BE2C (cell line): ENCODE data around the gene DCUN1D1. TPM values are rescaled to one million over a fixed set of nuclear protein-coding genes. Genes with fewer than 3 reads are reported as not detected.

Source experiments
- DNase-seq: peaks from one replicate; pipeline ENCODE4 v3.0.0-alpha.2; 2020
- H3K27me3 ChIP-seq: fragments of 250-450 bp; sonication (Bioruptor Pico); 2 replicates; pipeline ENCODE4 v1.5.1; 2020; ENCODE audit warnings: mild to moderate bottlenecking
- H3K36me3 ChIP-seq: fragments of 250-450 bp; sonication (Bioruptor Pico); 2 replicates; pipeline ENCODE4 v1.5.1; 2020; ENCODE audit warnings: mild to moderate bottlenecking
- H3K4me1 ChIP-seq: fragments of 250-450 bp; sonication (Bioruptor Pico); 2 replicates; pipeline ENCODE4 v1.5.1; 2020
- H3K4me3 ChIP-seq: 2 replicates; pipeline ENCODE4 v1.5.1; 2011; ENCODE audit warnings: low read depth, low read length
- H3K9me3 ChIP-seq: fragments of 250-450 bp; sonication (Bioruptor Pico); 2 replicates; pipeline ENCODE4 v1.5.1; 2020
- polyA plus RNA-seq: library from polyadenylated mRNA; unstranded; fragments of >200 nt; gene quantifications from one replicate; pipeline ENCODE4 v1.2.1, GENCODE V29; 2012; ENCODE audit warnings: low read depth, missing spikeins; ENCODE audit not compliant: insufficient read length, insufficient read depth
- TF ChIP-seq, protein P1 (sequence below): IDR thresholded peaks from 2 replicates; pipeline ENCODE4 v1.5.1; 2012; ENCODE audit warnings: mild to moderate bottlenecking, low read depth, low read length

The DCUN1D1 gene
- polyA plus RNA-seq, result 9.4 TPM

GRCh38 chr3:182980204-182981037 lies at the start of gene DCUN1D1:
Gene DCUN1D1 (minus strand): TSS chr3:182980538. CDS start chr3:182980489, 49 bp downstream.
- Histone ChIP-seq H3K4me1 (no peaks in the 10 kb centered on the region; the same call in 1 of the 2 replicates), H3K36me3 (no peaks in the 10 kb centered on the region; the same call in 1 of the 2 replicates), H3K4me3 (peak within 1 kb of the TSS; percentile 95), H3K9me3 (no peaks in the 10 kb centered on the region), H3K27me3 (no peaks in the 10 kb centered on the region)
- TF ChIP-seq, protein P1, sequence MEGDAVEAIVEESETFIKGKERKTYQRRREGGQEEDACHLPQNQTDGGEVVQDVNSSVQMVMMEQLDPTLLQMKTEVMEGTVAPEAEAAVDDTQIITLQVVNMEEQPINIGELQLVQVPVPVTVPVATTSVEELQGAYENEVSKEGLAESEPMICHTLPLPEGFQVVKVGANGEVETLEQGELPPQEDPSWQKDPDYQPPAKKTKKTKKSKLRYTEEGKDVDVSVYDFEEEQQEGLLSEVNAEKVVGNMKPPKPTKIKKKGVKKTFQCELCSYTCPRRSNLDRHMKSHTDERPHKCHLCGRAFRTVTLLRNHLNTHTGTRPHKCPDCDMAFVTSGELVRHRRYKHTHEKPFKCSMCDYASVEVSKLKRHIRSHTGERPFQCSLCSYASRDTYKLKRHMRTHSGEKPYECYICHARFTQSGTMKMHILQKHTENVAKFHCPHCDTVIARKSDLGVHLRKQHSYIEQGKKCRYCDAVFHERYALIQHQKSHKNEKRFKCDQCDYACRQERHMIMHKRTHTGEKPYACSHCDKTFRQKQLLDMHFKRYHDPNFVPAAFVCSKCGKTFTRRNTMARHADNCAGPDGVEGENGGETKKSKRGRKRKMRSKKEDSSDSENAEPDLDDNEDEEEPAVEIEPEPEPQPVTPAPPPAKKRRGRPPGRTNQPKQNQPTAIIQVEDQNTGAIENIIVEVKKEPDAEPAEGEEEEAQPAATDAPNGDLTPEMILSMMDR, result no peak
- DNase-seq, result peak; percentile 97

GRCh38 chr3:183028416-183028815 lies 48.1 kb upstream of the DCUN1D1 start:
- Histone ChIP-seq H3K36me3 (peaks cover 29% of the 10 kb centered on the region), H3K4me1 (no peaks in the 10 kb centered on the region), H3K4me3 (no peak overlapping the region), H3K9me3 (no peaks in the 10 kb centered on the region), H3K27me3 (no peaks in the 10 kb centered on the region)
- no peak for DNase-seq
- TF ChIP-seq, protein P1, result no peak

DNA sequence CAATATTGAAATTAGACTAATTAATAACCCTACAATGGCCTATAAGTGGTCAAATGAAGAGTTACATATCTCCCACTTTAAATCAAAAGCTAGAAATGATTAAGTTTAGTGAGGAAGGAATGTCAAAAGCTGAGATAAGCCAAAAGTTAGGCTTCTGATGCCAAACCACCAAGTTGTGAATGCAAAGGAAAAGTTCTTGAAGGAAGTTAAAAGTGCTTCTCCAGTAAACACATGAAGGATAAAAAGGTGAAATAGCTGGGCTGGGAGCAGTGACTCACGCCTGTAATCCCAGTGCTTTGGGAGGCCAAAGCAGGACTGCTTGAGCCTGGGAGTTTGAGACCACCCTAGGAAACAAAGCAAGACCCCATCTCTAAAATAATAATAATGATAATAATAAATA lies 46.9 kb upstream of the DCUN1D1 start:
- Histone ChIP-seq H3K4me1 (no peaks in the 10 kb centered on the region), H3K9me3 (no peaks in the 10 kb centered on the region), H3K27me3 (no peaks in the 10 kb centered on the region), H3K4me3 (no peak overlapping the region), H3K36me3 (peaks cover 24% of the 10 kb centered on the region)
- DNase-seq, result no peak
- TF ChIP-seq, protein P1, result no peak

DNA sequence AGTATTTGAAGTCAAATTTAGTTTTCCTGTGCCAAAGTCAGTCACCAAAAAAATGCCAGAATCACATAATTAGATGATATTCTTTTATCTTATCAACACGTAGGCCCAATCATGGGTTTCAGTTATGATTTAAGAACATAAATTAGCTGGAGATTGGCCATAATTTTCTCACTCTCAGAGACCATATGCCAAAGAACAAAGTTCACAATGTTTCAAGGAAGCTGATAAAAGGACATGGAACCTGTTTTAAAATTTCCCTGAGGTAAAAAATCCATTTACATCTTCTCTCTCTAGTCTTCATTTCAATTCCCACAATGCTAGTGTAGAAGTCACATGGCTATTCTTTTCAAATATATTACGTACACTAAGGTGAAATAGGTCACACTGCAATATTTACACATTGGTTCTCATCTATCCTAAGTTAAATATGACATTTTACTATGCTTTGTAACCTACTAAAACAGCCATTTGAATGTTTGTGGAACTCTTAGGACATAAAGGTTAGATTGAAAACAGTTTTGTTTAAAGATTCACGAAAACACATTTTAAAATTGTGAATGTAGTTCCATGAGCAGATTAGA lies 42.7 kb upstream of the DCUN1D1 start:
- H3K36me3 ChIP-seq, result peaks cover 18% of the 10 kb centered on the region
- DNase-seq, result no peak
- H3K4me3 ChIP-seq, result no peak overlapping the region
- TF ChIP-seq, protein P1, result no peak
- H3K9me3 ChIP-seq, result no peaks in the 10 kb centered on the region
- no peaks in the 10 kb centered on the region for H3K4me1 ChIP-seq
- no peaks in the 10 kb centered on the region for H3K27me3 ChIP-seq

DNA sequence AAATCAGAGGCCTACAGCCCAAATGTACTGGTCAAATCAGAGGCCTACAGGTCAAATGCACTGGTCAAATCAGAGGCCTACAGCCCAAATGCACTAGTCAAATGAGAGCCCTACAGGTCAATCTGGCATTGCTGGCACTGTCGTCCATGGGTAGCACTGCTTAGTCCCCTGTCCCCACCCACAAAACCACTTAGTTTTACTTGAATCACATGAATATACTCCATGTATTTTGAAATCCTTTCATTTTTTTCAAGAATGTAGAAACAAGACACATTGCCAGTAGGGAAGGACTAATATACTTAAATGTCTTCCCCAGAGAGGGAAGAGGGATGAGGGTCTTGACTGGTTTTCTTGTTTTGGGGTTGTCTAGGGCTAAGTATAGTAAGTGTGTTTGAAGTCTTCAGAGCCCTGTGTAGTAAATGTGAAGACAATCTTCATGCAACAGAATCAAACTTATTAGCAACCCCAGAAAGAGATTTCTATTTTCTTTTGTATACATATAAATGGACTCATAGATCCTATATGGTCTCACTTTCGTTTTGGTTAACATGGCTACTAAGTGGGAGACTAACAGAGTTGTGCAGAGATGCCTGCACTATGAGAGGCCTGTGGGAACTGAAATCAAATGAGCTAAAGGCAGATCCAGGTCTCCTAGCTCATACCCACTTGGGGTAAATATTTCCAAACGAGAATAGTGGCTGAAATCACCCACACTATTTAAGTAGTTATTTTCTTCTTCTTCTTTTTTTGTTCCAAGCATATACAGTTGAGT lies 38.3 kb upstream of the DCUN1D1 start:
- DNase-seq, result no peak
- Histone ChIP-seq H3K36me3 (peaks cover 33% of the 10 kb centered on the region), H3K9me3 (no peaks in the 10 kb centered on the region), H3K4me1 (no peaks in the 10 kb centered on the region), H3K4me3 (no peak overlapping the region), H3K27me3 (no peaks in the 10 kb centered on the region)
- TF ChIP-seq, protein P1, result no peak
